ENCODE data around the gene SMARCC2. TPM values are rescaled to one million over a fixed set of nuclear protein-coding genes. Genes with fewer than 3 reads are reported as not detected.

SMARCC2 gene
- total and polyA plus RNA-seq, 2 of the 13 experiments (the other 11 are each of a cell fraction or from before 2014, with no cell fraction given) = 21.3 to 24.1 TPM

DNA sequence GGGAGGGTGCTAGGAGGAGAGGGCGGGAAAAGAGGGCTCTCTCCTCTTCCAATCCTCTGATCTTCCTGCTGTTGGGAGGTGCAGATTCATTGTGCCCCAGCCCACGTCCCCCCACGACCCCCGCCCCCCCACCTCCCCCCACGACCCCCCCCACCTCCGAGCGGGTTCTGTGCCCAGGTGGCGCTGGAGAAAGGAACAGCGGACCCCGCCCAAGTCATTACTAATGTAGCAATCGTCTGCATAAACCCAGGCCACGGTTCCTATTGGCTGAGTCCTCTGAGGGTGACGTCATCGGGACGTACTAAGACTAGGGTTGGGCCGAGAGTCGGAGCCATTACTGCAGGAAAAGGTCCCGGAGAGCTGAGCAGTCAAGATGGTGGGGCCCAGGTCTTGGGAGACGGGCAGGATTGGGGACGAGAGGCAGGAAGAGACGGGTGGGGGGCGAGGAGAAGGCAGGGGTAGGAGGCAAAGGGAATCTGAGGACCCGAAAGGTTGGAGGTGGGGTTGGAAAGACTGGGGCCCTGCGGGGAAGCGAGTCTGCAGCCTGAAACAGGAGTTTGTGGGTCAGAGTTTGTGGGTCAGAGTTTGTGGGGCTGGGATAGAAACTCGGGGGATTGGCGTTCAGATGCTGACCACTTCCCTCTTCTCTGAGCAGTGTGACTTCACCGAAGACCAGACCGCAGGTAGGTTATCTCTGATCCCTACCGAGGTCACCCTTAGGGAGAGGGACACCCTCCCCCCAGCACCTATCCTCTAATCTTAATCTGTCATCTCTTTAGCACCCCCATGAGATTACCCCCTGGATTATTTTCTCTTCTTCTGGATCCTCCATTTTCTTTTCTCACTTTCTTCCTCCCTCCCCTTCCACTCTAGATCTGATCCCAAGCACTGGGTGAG lies 31.0 kb downstream of the SMARCC2 start, which contains the start of gene MYL6 (continued):
- TF ChIP-seq, protein P1, sequence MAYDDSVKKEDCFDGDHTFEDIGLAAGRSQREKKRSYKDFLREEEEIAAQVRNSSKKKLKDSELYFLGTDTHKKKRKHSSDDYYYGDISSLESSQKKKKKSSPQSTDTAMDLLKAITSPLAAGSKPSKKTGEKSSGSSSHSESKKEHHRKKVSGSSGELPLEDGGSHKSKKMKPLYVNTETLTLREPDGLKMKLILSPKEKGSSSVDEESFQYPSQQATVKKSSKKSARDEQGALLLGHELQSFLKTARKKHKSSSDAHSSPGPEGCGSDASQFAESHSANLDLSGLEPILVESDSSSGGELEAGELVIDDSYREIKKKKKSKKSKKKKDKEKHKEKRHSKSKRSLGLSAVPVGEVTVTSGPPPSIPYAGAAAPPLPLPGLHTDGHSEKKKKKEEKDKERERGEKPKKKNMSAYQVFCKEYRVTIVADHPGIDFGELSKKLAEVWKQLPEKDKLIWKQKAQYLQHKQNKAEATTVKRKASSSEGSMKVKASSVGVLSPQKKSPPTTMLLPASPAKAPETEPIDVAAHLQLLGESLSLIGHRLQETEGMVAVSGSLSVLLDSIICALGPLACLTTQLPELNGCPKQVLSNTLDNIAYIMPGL (CRISPR knock-in tag; IDR thresholded peaks at IDR 0.05; ENCODE audit: borderline replicate concordance in 1 of 2, low read depth in 1 of 2) = peak; percentile 27 to 66; a peak in 2 of 4 replicates
- peak; percentile 22; the same call in 1 of the 2 replicates for TF ChIP-seq MED1 (CRISPR knock-in tag; IDR thresholded peaks at IDR 0.05)
- TF ChIP-seq, protein P2, sequence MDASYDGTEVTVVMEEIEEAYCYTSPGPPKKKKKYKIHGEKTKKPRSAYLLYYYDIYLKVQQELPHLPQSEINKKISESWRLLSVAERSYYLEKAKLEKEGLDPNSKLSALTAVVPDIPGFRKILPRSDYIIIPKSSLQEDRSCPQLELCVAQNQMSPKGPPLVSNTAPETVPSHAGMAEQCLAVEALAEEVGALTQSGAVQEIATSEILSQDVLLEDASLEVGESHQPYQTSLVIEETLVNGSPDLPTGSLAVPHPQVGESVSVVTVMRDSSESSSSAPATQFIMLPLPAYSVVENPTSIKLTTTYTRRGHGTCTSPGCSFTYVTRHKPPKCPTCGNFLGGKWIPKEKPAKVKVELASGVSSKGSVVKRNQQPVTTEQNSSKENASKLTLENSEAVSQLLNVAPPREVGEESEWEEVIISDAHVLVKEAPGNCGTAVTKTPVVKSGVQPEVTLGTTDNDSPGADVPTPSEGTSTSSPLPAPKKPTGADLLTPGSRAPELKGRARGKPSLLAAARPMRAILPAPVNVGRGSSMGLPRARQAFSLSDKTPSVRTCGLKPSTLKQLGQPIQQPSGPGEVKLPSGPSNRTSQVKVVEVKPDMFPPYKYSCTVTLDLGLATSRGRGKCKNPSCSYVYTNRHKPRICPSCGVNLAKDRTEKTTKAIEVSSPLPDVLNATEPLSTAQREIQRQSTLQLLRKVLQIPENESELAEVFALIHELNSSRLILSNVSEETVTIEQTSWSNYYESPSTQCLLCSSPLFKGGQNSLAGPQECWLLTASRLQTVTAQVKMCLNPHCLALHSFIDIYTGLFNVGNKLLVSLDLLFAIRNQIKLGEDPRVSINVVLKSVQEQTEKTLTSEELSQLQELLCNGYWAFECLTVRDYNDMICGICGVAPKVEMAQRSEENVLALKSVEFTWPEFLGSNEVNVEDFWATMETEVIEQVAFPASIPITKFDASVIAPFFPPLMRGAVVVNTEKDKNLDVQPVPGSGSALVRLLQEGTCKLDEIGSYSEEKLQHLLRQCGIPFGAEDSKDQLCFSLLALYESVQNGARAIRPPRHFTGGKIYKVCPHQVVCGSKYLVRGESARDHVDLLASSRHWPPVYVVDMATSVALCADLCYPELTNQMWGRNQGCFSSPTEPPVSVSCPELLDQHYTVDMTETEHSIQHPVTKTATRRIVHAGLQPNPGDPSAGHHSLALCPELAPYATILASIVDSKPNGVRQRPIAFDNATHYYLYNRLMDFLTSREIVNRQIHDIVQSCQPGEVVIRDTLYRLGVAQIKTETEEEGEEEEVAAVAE (CRISPR knock-in tag; IDR thresholded peaks at IDR 0.05; ENCODE audit: borderline replicate concordance) = no peak
- TF ChIP-seq MTF2 (CRISPR knock-in tag; IDR thresholded peaks at IDR 0.05; ENCODE audit: borderline replicate concordance) = no peak
- no peak; the same call in 1 of the 2 replicates for TF ChIP-seq TBX3 (IDR thresholded peaks at IDR 0.05; ENCODE audit: borderline replicate concordance)
- TF ChIP-seq AHR (CRISPR knock-in tag; IDR thresholded peaks at IDR 0.05) = no peak
- TF ChIP-seq, protein P3, sequence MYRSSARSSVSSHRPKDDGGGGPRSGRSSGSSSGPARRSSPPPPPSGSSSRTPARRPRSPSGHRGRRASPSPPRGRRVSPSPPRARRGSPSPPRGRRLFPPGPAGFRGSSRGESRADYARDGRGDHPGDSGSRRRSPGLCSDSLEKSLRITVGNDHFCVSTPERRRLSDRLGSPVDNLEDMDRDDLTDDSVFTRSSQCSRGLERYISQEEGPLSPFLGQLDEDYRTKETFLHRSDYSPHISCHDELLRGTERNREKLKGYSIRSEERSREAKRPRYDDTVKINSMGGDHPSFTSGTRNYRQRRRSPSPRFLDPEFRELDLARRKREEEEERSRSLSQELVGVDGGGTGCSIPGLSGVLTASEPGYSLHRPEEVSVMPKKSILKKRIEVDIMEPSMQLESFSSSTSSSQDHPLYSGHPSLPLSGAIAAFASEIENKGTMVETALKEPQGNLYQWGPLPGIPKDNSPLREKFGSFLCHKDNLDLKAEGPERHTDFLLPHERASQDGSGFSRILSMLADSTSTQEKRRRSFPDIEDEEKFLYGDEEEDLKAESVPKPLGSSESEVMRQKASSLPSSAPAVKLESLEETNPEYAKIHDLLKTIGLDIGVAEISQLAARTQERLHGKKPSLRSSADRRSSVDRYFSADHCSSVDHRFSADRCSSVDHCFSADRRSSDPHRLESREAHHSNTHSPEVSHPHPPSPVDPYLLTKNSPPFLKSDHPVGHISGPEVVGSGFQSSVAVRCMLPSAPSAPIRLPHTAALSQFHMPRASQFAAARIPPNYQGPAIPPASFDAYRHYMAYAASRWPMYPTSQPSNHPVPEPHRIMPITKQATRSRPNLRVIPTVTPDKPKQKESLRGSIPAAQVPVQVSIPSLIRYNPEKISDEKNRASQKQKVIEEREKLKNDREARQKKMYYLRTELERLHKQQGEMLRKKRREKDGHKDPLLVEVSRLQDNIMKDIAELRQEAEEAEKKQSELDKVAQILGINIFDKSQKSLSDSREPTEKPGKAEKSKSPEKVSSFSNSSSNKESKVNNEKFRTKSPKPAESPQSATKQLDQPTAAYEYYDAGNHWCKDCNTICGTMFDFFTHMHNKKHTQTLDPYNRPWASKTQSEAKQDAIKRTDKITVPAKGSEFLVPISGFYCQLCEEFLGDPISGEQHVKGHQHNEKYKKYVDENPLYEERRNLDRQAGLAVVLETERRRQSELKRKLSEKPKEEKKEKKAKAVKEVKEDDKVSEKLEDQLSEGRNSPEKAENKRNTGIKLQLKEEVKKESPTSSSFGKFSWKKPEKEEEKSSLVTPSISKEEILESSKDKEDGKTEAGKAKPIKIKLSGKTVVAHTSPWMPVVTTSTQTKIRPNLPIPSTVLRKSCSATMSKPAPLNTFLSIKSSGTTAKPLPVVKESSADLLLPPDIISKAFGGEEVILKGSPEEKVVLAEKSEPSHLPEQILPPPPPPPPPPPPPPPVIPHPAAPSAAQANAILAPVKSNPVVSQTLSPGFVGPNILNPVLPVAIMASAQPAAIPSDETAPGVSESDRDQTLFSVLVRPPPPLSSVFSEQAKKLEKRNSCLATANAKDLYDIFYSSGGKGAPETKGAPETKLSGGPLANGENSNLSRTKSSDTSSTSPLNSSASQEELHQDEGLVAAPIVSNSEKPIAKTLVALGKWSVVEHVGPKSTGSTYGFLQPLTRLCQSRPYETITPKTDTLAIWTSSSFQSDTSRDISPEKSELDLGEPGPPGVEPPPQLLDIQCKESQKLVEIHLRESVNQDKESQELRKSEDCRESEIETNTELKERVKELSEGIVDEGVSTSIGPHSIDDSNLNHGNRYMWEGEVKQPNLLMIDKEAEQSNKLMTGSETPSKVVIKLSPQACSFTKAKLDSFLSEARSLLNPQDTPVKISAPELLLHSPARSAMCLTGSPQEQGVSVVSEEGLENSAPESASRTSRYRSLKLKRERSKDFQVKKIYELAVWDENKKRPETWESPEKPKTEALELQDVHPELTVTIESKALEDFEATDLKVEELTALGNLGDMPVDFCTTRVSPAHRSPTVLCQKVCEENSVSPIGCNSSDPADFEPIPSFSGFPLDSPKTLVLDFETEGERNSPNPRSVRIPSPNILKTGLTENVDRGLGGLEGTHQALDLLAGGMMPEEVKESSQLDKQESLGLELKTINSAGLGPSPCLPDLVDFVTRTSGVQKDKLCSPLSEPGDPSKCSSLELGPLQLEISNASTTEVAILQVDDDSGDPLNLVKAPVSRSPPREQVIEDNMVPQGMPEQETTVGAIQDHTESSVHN (CRISPR knock-in tag; IDR thresholded peaks at IDR 0.05) = peak; percentile 75; the same call in 1 of the 2 replicates
- no peak for TF ChIP-seq KLF15 (CRISPR knock-in tag; IDR thresholded peaks at IDR 0.05; ENCODE audit: borderline replicate concordance)
- no peak for TF ChIP-seq PITX1 (CRISPR knock-in tag; IDR thresholded peaks at IDR 0.05)
- no peak for TF ChIP-seq SMAD9 (CRISPR knock-in tag; IDR thresholded peaks at IDR 0.05)
- no peak for TF ChIP-seq ZNF3 (CRISPR knock-in tag; IDR thresholded peaks at IDR 0.05)
- TF ChIP-seq ZNF562 (CRISPR knock-in tag; IDR thresholded peaks at IDR 0.05; ENCODE audit: borderline replicate concordance) = no peak
- TF ChIP-seq CCDC6 (CRISPR knock-in tag; IDR thresholded peaks at IDR 0.05) = peak; percentile 20; the same call in 1 of the 2 replicates
